Epithelial cell of esophagus (primary cell): ENCODE data around the gene HS3ST4.
"Not testable (repeated sequence)": the region's sequence is repeated elsewhere in the genome, so short reads cannot be mapped to it uniquely, and the experiment has no call there.

ENCODE experiments used
- DNase-seq: peaks from one replicate; pipeline ENCODE4 v3.0.0; 2010; ENCODE audit warnings: low read depth
- H3K4me3 ChIP-seq: 2 replicates; pipeline ENCODE4 v1.5.1; 2011; ENCODE audit warnings: mild to moderate bottlenecking, low read length, control low read depth
- CTCF ChIP-seq: IDR thresholded peaks from 2 replicates; pipeline ENCODE4 v1.5.1; 2011; ENCODE audit warnings: low read depth, mild to moderate bottlenecking, low read length, control low read depth, inconsistent platforms; ENCODE audit not compliant: insufficient read depth; ENCODE audit errors: missing control alignments

HS3ST4 gene

GRCh38 chr16:26058326-26058725 is 366.6 kb downstream of the HS3ST4 start:
- DNase-seq: no peak
- no peak for TF ChIP-seq CTCF

GRCh38 chr16:26070302-26071100 is 378.7 kb downstream of the HS3ST4 start:
- DNase-seq: no peak
- H3K4me3 ChIP-seq: no peak overlapping the region
- TF ChIP-seq CTCF: no peak

More at GRCh38 chr16:26058326-26058725, 366.6 kb downstream of the HS3ST4 start:
- no peak overlapping the region for H3K4me3 ChIP-seq

- H3K4me3 ChIP-seq: no peak overlapping the region
- TF ChIP-seq CTCF: no peak
- DNase-seq: no peak
These were observed 379.5 kb downstream of the HS3ST4 start for GRCh38 chr16:26071101-26071866.

- DNase-seq: no peak
- no peak for TF ChIP-seq CTCF
- no peak overlapping the region for H3K4me3 ChIP-seq
These were observed 387.1 kb downstream of the HS3ST4 start for GRCh38 chr16:26078716-26079355.

- no peak for TF ChIP-seq CTCF
- no peak overlapping the region for H3K4me3 ChIP-seq
- no peak for DNase-seq
These were observed 395.3 kb downstream of the HS3ST4 start for GRCh38 chr16:26087091-26087490.

- H3K4me3 ChIP-seq: no peak overlapping the region
- no peak for TF ChIP-seq CTCF
- DNase-seq: no peak
These were observed 399.8 kb downstream of the HS3ST4 start for GRCh38 chr16:26091511-26091910.

GRCh38 chr16:26098206-26098605 is 406.4 kb downstream of the HS3ST4 start:
- not testable (repeated sequence) for H3K4me3 ChIP-seq, DNase-seq
